Neuronal stem cell (in vitro differentiated cells): ENCODE data around the gene BRD8.
"Not testable (repeated sequence)": the region's sequence is repeated elsewhere in the genome, so short reads cannot be mapped to it uniquely, and the experiment has no call there.

Source experiments
- DNase-seq: peaks from one replicate; pipeline ENCODE4 v3.0.0-alpha.2; 2013; ENCODE audit warnings: low spot score
- H2AFZ ChIP-seq: one replicate; pipeline ENCODE4 v1.6.1; 2013; ENCODE audit warnings: mild to moderate bottlenecking, low read length, inconsistent platforms
- H2AK5ac ChIP-seq: 2 replicates; pipeline ENCODE4 v1.6.1; 2013; ENCODE audit warnings: low read depth, mild to moderate bottlenecking, inconsistent platforms, low read length, moderate library complexity, mixed read lengths
- H2BK120ac ChIP-seq: 2 replicates; pipeline ENCODE4 v1.6.1; 2013; ENCODE audit warnings: low read depth, mild to moderate bottlenecking, inconsistent platforms, low read length, moderate library complexity, mixed read lengths
- H2BK12ac ChIP-seq: one replicate; pipeline ENCODE4 v1.6.1; 2013; ENCODE audit warnings: low read length, inconsistent platforms
- H2BK15ac ChIP-seq: 2 replicates; pipeline ENCODE4 v1.6.1; 2013; ENCODE audit warnings: mild to moderate bottlenecking, low read length, inconsistent platforms, mixed read lengths
- H2BK5ac ChIP-seq: one replicate; pipeline ENCODE4 v1.6.1; 2013; ENCODE audit warnings: inconsistent platforms, mild to moderate bottlenecking, low read length, moderate library complexity
- H3K14ac ChIP-seq: one replicate; pipeline ENCODE4 v1.6.1; 2013; ENCODE audit warnings: low read length, inconsistent platforms
- H3K18ac ChIP-seq: 2 replicates; pipeline ENCODE4 v1.6.1; 2013; ENCODE audit warnings: low read length, inconsistent platforms
- H3K23ac ChIP-seq: 2 replicates; pipeline ENCODE4 v1.6.1; 2013; ENCODE audit warnings: low read depth, mild to moderate bottlenecking, mixed read lengths, low read length, inconsistent platforms; ENCODE audit not compliant: poor library complexity
- H3K27ac ChIP-seq: replicated peaks from 3 replicates; pipeline ENCODE4 v1.5.1; 2013; ENCODE audit warnings: low read length, inconsistent platforms
- H3K27me3 ChIP-seq, 3 experiments: 2 replicates each; pipeline ENCODE4 v1.6.1; 2013; ENCODE audit warnings: low read length in 3 of 3, mild to moderate bottlenecking in 2 of 3, inconsistent platforms in 1 of 3, low read depth in 1 of 3, mixed read lengths in 1 of 3, moderate library complexity in 1 of 3; ENCODE audit not compliant: control insufficient read depth in 3 of 3, insufficient read depth in 3 of 3
- H3K36me3 ChIP-seq, 2 donors: replicated peaks in 1 of 2; 2 replicates each; pipeline ENCODE4 v1.6.1; 2013; ENCODE audit warnings: low read length in 2 of 2; ENCODE audit not compliant: control insufficient read depth in 2 of 2, insufficient read depth in 2 of 2
- H3K4ac ChIP-seq: 2 replicates; pipeline ENCODE4 v1.6.1; 2013; ENCODE audit warnings: inconsistent platforms, mild to moderate bottlenecking, low read length, moderate library complexity
- H3K4me1 ChIP-seq, 2 donors: 1 replicate in 1 of 2; 2 replicates in 1 of 2; pipeline ENCODE4 v1.6.1; 2013; ENCODE audit warnings: low read length in 2 of 2, low read depth in 1 of 2; ENCODE audit not compliant: control insufficient read depth in 2 of 2, insufficient read depth in 1 of 2
- H3K4me2 ChIP-seq: one replicate; pipeline ENCODE4 v1.6.1; 2013; ENCODE audit warnings: mild to moderate bottlenecking, low read length, inconsistent platforms; ENCODE audit not compliant: insufficient read depth, poor library complexity, severe bottlenecking
- H3K4me3 ChIP-seq, 2 donors: 2 replicates each; pipeline ENCODE4 v1.5.1; 2013; ENCODE audit warnings: low read length in 2 of 2, mild to moderate bottlenecking in 2 of 2, inconsistent platforms in 1 of 2, moderate library complexity in 1 of 2
- H3K79me1 ChIP-seq: one replicate; pipeline ENCODE4 v1.6.1; 2013; ENCODE audit warnings: low read depth, mild to moderate bottlenecking, inconsistent platforms, low read length, moderate library complexity
- H3K9ac ChIP-seq: one replicate; pipeline ENCODE4 v1.6.1; 2013; ENCODE audit warnings: mild to moderate bottlenecking, low read depth, low read length, inconsistent platforms; ENCODE audit not compliant: poor library complexity
- H3K9me3 ChIP-seq, 2 donors: replicated peaks in 1 of 2; 2 replicates each; pipeline versions ENCODE3 to v1.6.1; 2013; ENCODE audit warnings: low read length in 2 of 2, mild to moderate bottlenecking in 2 of 2, inconsistent platforms in 1 of 2, low read depth in 1 of 2, mixed read lengths in 1 of 2, moderate library complexity in 1 of 2; ENCODE audit not compliant: control insufficient read depth in 2 of 2, insufficient read depth in 1 of 2
- H4K8ac ChIP-seq: one replicate; pipeline ENCODE4 v1.6.1; 2013; ENCODE audit warnings: low read depth, mild to moderate bottlenecking, inconsistent platforms, low read length, moderate library complexity
- H4K91ac ChIP-seq: one replicate; pipeline ENCODE4 v1.6.1; 2013; ENCODE audit warnings: low read length, low read depth, mild to moderate bottlenecking, inconsistent platforms; ENCODE audit not compliant: poor library complexity
- WGBS, 2 donors: extraction: QIAGEN DNeasy Blood & Tissue Kit; methylation state at CpG; one replicate each; pipeline ENCODE4 v1.1.7; 2013; ENCODE audit warnings: missing lambda C conversion rate in 2 of 2, mixed read lengths in 1 of 2; ENCODE audit not compliant: insufficient read length in 2 of 2, insufficient replicate concordance in 1 of 2; ENCODE audit errors: extremely low coverage in 2 of 2; 5-methylcytosine and 5-hydroxymethylcytosine counted together

The BRD8 gene

DNA sequence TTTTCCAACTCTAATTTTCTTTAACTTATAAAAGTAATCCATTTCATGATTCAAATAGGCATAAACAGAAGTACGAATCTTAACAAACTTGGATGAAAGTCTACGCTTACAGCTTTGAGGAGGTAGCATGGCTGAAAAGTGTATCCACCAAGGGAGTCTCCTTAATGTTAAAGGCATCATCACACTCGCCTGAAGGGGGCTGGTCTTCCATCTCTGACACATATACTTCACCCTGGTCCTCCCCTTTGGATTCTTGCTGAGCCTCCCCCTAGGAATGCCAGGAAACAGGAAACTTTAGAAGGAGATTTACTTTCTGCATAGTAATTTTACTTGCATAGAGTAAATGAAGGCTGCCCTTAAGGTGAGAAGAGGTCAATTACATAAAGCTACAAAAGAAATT, 28.9 kb downstream of the BRD8 start:
- no peak overlapping the region for H3K23ac ChIP-seq
- no peak overlapping the region for H4K8ac ChIP-seq
- H2AFZ ChIP-seq, result no peak overlapping the region
- no peak overlapping the region for H2BK12ac ChIP-seq
- no peak overlapping the region for H2BK15ac ChIP-seq
- H4K91ac ChIP-seq, result no peak overlapping the region
- no peaks in the 10 kb centered on the region for H3K36me3 ChIP-seq
- no peaks in the 10 kb centered on the region for H3K9me3 ChIP-seq
- no CpG with 5 or more reads among the region's 3 CpGs for WGBS, 2 donors
- H3K9ac ChIP-seq, result no peak overlapping the region
- H3K27ac ChIP-seq, result no peak overlapping the region
- no peak overlapping the region for H3K4me3 ChIP-seq
- no peak overlapping the region for H2BK5ac ChIP-seq
- no peak overlapping the region for H3K4me2 ChIP-seq
- H3K4ac ChIP-seq, result no peak overlapping the region
- H3K14ac ChIP-seq, result no peak overlapping the region
- DNase-seq, result no peak
- no peaks in the 10 kb centered on the region for H3K27me3 ChIP-seq
- H3K18ac ChIP-seq, result no peak overlapping the region
- no peak overlapping the region for H2BK120ac ChIP-seq
- no peak overlapping the region for H2AK5ac ChIP-seq
- no peaks in the 10 kb centered on the region for H3K79me1 ChIP-seq
- H3K4me1 ChIP-seq, result no peaks in the 10 kb centered on the region

DNA sequence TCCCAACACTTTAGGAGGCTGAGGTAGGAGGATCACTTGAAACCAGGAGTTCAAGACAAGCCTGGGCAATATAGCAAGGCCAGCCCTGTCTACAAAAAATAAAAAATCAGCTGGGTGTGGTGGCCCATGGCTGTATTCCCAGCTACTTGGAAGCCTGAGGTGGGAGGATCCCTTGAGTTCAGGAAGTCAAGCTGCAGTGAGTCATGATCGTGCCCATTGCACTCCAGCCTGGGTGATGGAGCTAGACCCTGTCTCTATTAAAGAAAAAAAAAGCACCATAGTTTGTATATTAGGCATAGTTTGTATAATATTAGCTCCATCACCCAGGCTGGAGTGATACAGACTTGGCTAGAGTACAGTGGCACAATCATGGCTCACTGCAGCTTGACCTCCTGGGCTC, 29.6 kb downstream of the BRD8 start:
- no CpG with 5 or more reads among the region's 1 CpG for WGBS, 2 donors
- no peak overlapping the region for H3K23ac ChIP-seq
- no peaks in the 10 kb centered on the region for H3K9me3 ChIP-seq
- no peak for DNase-seq
- no peak overlapping the region for H4K8ac ChIP-seq
- H3K36me3 ChIP-seq, result no peaks in the 10 kb centered on the region
- H3K4me3 ChIP-seq, result no peak overlapping the region
- H3K79me1 ChIP-seq, result no peaks in the 10 kb centered on the region
- H3K9ac ChIP-seq, result no peak overlapping the region
- no peak overlapping the region for H3K27ac ChIP-seq
- H3K18ac ChIP-seq, result no peak overlapping the region
- H3K4me2 ChIP-seq, result no peak overlapping the region
- no peak overlapping the region for H3K14ac ChIP-seq
- H3K4ac ChIP-seq, result no peak overlapping the region
- no peak overlapping the region for H2BK120ac ChIP-seq
- H3K4me1 ChIP-seq, result no peaks in the 10 kb centered on the region
- no peak overlapping the region for H4K91ac ChIP-seq
- H2BK15ac ChIP-seq, result no peak overlapping the region
- H3K27me3 ChIP-seq, result no peaks in the 10 kb centered on the region
- no peak overlapping the region for H2BK5ac ChIP-seq
- H2AK5ac ChIP-seq, result no peak overlapping the region
- no peak overlapping the region for H2BK12ac ChIP-seq
- H2AFZ ChIP-seq, result no peak overlapping the region

GRCh38 chr5:138143578-138143977, 34.9 kb downstream of the BRD8 start:
- H2AK5ac ChIP-seq, H4K91ac ChIP-seq, DNase-seq, H3K9me3 ChIP-seq, H3K36me3 ChIP-seq, H3K4me2 ChIP-seq, H3K4ac ChIP-seq, H3K4me1 ChIP-seq, H2BK12ac ChIP-seq, H3K23ac ChIP-seq, H3K27me3 ChIP-seq, H3K4me3 ChIP-seq, H2BK15ac ChIP-seq, H3K79me1 ChIP-seq, H3K27ac ChIP-seq, H3K9ac ChIP-seq, H4K8ac ChIP-seq, H3K14ac ChIP-seq, H2BK5ac ChIP-seq, H2BK120ac ChIP-seq, H3K18ac ChIP-seq: not testable (repeated sequence)
- H2AFZ ChIP-seq, result peak overlapping the region; percentile 37
- no CpG with 5 or more reads among the region's 6 CpGs for WGBS, 2 donors

DNA sequence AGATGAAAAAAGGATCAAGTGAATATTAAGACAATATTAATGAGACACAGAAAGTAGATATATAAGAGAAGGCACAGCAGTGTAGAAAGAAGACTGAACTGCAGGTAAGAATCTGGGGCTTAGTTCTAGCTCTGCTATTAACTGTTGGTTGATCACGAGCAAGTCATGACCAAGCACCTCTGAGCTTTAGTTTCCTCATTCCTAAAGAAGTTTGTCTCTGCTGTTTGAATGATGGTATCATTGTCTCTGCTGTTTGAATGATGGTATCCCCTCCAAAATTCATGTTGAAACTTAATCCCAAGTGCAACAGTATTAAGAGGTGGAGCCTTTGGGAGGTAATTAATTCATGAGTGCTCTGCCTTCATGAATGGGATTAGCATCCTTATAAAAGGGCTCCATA, 36.7 kb downstream of the BRD8 start:
- Histone ChIP-seq H3K79me1 (no peaks in the 10 kb centered on the region), H3K9me3 (no peaks in the 10 kb centered on the region), H3K4ac (no peak overlapping the region), H2BK5ac (no peak overlapping the region), H3K18ac (no peak overlapping the region), H3K4me2 (no peak overlapping the region), H3K23ac (no peak overlapping the region), H3K4me3 (no peak overlapping the region), H2BK15ac (no peak overlapping the region), H2BK120ac (no peak overlapping the region), H3K4me1 (no peaks in the 10 kb centered on the region), H4K91ac (no peak overlapping the region), H3K36me3 (no peaks in the 10 kb centered on the region), H2BK12ac (no peak overlapping the region), H3K27ac (no peak overlapping the region), H4K8ac (no peak overlapping the region), H3K27me3 (no peaks in the 10 kb centered on the region), H2AFZ (no peak overlapping the region), H3K14ac (no peak overlapping the region), H3K9ac (no peak overlapping the region), H2AK5ac (no peak overlapping the region)
- no peak for DNase-seq
- no CpG with 5 or more reads among the region's 1 CpG for WGBS, 2 donors
